Upper lobe of left lung (tissue), 4 donors: Measurements from ENCODE around the gene KCNJ14.

ENCODE experiments used
- CTCF ChIP-seq, 6 experiments: fragments of 450-650 bp in 4 of 6; fragments of 200-600 bp in 2 of 6; sonication (generic) in 2 of 6; IDR thresholded peaks; one replicate each; pipeline ENCODE4 v1.5.1; 2016 to 2019; ENCODE audit warnings: antibody characterized with exemption in 6 of 6
- EP300 ChIP-seq, 4 donors: sonication (generic); formaldehyde crosslinking; IDR thresholded peaks; one replicate each; pipeline ENCODE4 v1.5.1; 2017; ENCODE audit warnings: antibody characterized with exemption in 4 of 4, control low read depth in 2 of 4
- POLR2A ChIP-seq, 4 donors: fragments of 450-650 bp; IDR thresholded peaks; one replicate each; pipeline ENCODE4 v1.5.1; 2016 to 2017; ENCODE audit warnings: antibody characterized with exemption in 4 of 4, mild to moderate bottlenecking in 2 of 4

- TF ChIP-seq EP300 (IDR thresholded peaks at IDR 0.05): no peak
- TF ChIP-seq CTCF (IDR thresholded peaks at IDR 0.05): no peak
- no peak for TF ChIP-seq POLR2A (IDR thresholded peaks at IDR 0.05)
Measured at GRCh38 chr19:48441360-48442050, 13.9 kb upstream of the KCNJ14 start.
